ENCODE results near the gene CDC26.
A peak's percentile ranks its signal among the peaks of the same experiment; 100 is the strongest.

The CDC26 gene

DNA sequence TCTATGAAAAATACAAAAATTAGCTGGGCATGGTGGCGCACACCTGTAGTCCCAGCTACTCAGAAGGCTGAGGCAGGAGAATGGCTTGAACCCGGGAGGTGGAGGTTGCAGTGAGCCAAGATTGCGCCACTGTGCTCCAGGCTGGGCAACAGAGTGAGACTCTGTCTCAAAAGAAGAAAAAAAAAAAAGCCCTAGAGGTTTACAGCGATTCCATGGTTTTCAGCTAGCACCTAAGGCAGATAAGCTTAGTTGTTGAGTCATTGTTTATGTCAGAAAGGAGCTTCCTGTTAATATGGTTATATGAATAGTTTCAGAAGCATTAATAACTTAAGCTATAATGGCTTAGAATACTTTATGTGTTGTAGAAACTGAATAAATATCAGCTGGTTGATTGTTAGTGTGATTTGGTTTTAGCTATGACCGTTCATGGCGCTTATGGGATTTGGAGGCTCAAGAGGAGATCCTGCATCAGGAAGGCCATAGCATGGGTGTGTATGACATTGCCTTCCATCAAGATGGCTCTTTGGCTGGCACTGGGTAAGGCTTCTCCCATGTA lies 14.8 kb upstream of the CDC26 start:
- Histone ChIP-seq H3K36me3 (ENCODE audit: insufficient read depth, low read length) (peaks cover 73% of the 10 kb centered on the region), H3K4me1 (ENCODE audit: control insufficient read depth, insufficient read depth, low read length) (no peaks in the 10 kb centered on the region), H3K4me2 (ENCODE audit: low read length) (no peak overlapping the region), H3K9ac (ENCODE audit: low read depth, low read length) (no peak overlapping the region), H3K4me3 (ENCODE audit: low read length) (no peak overlapping the region), H3K9me3 (replicated peaks; ENCODE audit: low read length) (no peaks in the 10 kb centered on the region), H3K27me3 (ENCODE audit: control insufficient read depth, insufficient read depth, low read length) (no peaks in the 10 kb centered on the region)

DNA sequence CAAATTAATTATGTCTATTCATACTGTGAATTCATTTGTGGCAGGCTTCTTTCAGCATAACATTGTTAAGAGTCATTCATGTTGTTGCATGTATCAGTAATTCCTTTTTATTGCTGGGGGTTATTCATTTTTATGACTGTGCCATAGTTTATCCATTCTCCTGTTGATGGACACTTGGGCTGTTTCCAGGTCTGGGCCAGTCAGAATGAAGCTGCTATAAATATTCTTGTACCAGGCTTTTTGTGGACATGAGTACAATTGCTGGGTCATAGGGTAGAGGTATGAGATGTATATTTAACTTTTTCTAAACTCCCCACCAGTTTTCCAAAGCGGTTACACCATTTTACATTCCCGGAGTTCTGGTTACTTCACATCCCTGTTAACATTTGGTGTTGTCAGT lies 13.7 kb upstream of the CDC26 start:
- no peak overlapping the region for H3K4me3 ChIP-seq (ENCODE audit: low read length)
- H3K4me1 ChIP-seq (ENCODE audit: control insufficient read depth, insufficient read depth, low read length) = no peaks in the 10 kb centered on the region
- H3K9me3 ChIP-seq (replicated peaks; ENCODE audit: low read length) = no peaks in the 10 kb centered on the region
- no peak overlapping the region for H3K4me2 ChIP-seq (ENCODE audit: low read length)
- H3K27me3 ChIP-seq (ENCODE audit: control insufficient read depth, insufficient read depth, low read length) = no peaks in the 10 kb centered on the region
- H3K9ac ChIP-seq (ENCODE audit: low read depth, low read length) = no peak overlapping the region
- peaks cover 84% of the 10 kb centered on the region for H3K36me3 ChIP-seq (ENCODE audit: insufficient read depth, low read length)

DNA sequence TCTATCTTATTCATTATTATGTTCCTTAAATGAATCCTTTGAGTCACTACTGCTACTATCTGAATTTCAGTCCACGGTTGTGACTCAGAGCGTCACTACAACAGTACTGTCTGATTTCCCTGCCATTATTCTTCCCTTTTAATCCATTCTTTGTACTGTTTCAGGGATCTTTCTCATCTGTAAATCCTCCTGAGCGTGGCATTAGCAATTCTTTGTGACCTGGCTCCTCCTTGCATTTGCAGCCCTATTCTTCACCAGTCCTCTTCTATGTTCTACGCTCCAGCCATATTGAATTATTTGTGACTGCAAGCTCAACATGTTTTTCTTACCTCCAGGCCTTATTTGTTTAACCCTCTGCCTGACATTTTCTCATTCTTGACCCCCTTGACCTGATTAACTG lies 6.0 kb upstream of the CDC26 start:
- H3K9ac ChIP-seq (ENCODE audit: low read depth, low read length) = no peak overlapping the region
- H3K9me3 ChIP-seq (replicated peaks; ENCODE audit: low read length) = no peaks in the 10 kb centered on the region
- peaks cover 3% of the 10 kb centered on the region for H3K4me1 ChIP-seq (ENCODE audit: control insufficient read depth, insufficient read depth, low read length)
- no peak overlapping the region for H3K4me2 ChIP-seq (ENCODE audit: low read length)
- H3K36me3 ChIP-seq (ENCODE audit: insufficient read depth, low read length) = peaks cover 77% of the 10 kb centered on the region
- H3K4me3 ChIP-seq (ENCODE audit: low read length) = no peak overlapping the region
- no peaks in the 10 kb centered on the region for H3K27me3 ChIP-seq (ENCODE audit: control insufficient read depth, insufficient read depth, low read length)

DNA sequence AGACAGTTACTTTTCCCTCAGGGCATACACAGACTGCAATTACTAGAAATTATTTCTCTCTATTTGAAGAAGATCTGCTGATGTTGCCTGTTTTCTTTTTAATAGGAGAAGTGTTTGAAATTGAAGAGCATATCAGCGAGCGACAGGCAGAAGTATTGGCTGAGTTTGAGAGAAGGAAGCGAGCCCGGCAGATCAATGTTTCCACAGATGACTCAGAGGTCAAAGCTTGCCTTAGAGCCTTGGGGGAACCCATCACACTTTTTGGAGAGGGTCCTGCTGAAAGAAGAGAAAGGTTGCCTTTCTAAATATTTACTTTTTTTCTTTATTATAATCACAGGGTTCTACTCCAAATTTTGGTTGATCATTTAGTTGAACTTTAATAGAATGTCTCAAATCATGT lies 3.5 kb upstream of the CDC26 start:
- no peaks in the 10 kb centered on the region for H3K9me3 ChIP-seq (replicated peaks; ENCODE audit: low read length)
- H3K4me2 ChIP-seq (ENCODE audit: low read length) = no peak overlapping the region
- peaks cover 11% of the 10 kb centered on the region for H3K4me1 ChIP-seq (ENCODE audit: control insufficient read depth, insufficient read depth, low read length)
- no peak overlapping the region for H3K4me3 ChIP-seq (ENCODE audit: low read length)
- peaks cover 58% of the 10 kb centered on the region for H3K36me3 ChIP-seq (ENCODE audit: insufficient read depth, low read length)
- H3K27me3 ChIP-seq (ENCODE audit: control insufficient read depth, insufficient read depth, low read length) = no peaks in the 10 kb centered on the region
- no peak overlapping the region for H3K9ac ChIP-seq (ENCODE audit: low read depth, low read length)

DNA sequence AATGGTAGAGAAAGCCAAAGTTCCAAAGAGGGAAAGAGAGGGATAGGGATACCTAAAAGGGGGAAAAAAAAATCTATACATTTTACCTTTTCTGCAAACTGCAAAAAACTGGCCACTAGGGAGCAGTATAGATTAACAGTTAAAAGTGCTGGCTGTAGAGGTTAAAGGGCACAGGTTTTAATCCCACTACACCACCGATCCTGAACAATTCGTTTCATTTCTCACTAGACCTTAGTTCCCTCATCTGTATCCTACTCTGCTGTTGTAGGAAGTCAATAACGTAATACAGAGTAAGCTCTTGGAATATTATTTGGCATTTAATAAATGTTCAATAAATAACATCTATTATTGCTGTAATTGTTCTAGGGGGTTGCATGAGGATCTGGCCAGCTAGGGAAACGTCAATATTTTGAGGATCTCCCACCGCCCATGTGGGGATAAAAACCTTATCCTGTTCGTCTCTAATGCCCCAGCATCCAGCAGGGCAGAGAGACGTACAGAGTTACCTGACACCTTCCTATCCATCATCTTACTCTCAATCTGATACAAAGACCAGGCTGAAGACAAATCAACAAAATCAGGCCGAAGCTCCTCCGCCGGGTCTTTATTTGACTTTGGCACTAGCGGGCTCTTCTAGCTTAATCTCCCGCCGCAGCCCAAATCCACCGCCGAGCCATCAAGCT lies 757 bp downstream of the CDC26 start:
- H3K9ac ChIP-seq (ENCODE audit: low read depth, low read length) = peak overlapping the region; percentile 92
- no peaks in the 10 kb centered on the region for H3K9me3 ChIP-seq (replicated peaks; ENCODE audit: low read length)
- H3K4me1 ChIP-seq (ENCODE audit: control insufficient read depth, insufficient read depth, low read length) = peaks cover 13% of the 10 kb centered on the region
- H3K27me3 ChIP-seq (ENCODE audit: control insufficient read depth, insufficient read depth, low read length) = no peaks in the 10 kb centered on the region
- peak overlapping the region; percentile 91 for H3K4me2 ChIP-seq (ENCODE audit: low read length)
- peaks cover 51% of the 10 kb centered on the region for H3K36me3 ChIP-seq (ENCODE audit: insufficient read depth, low read length)
- peak overlapping the region; percentile 86 for H3K4me3 ChIP-seq (ENCODE audit: low read length)

DNA sequence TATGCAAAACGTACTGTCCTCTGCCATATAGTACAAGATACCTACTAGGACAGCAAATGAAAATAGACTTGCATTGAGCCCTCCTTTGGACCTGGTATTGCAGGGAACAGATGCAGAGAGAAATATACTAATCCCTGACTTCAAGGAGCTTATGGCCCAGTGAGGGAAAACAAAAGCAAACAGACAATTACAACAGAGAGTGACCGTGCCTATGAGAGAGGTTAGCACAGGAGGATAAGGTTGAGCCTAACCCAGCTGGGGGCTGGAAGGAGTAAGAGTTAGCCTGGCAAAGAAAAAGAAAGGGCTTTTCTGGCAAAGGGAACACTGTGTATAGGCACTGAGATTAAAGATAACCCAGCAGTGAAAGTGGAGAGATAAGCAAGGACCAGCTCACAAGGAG lies 5.5 kb downstream of the CDC26 start:
- H3K4me3 ChIP-seq (ENCODE audit: low read length) = no peak overlapping the region
- H3K9me3 ChIP-seq (replicated peaks; ENCODE audit: low read length) = no peaks in the 10 kb centered on the region
- H3K9ac ChIP-seq (ENCODE audit: low read depth, low read length) = no peak overlapping the region
- no peak overlapping the region for H3K4me2 ChIP-seq (ENCODE audit: low read length)
- peaks cover 7% of the 10 kb centered on the region for H3K4me1 ChIP-seq (ENCODE audit: control insufficient read depth, insufficient read depth, low read length)
- H3K36me3 ChIP-seq (ENCODE audit: insufficient read depth, low read length) = peaks cover 52% of the 10 kb centered on the region
- H3K27me3 ChIP-seq (ENCODE audit: control insufficient read depth, insufficient read depth, low read length) = no peaks in the 10 kb centered on the region

DNA sequence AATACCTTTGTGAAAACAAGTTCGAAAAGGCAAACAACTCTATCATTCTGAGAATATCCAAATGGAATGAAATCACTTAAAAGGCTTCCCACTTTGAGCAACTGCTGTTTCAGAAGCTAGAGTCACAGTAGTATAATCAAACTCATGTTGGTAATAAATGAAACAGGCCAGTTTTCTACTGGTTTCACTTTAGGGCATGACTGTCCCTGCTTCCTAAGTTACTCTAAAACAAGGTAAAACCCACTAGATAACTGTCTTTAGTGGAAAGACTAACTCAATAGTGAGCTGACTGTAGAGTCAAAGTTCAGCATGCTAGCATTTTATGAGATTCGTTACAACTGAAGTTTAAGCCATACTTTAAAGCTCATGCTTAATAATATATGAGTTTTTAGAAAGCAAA lies 6.0 kb downstream of the CDC26 start:
- Histone ChIP-seq H3K36me3 (ENCODE audit: insufficient read depth, low read length) (peaks cover 52% of the 10 kb centered on the region), H3K9ac (ENCODE audit: low read depth, low read length) (no peak overlapping the region), H3K4me1 (ENCODE audit: control insufficient read depth, insufficient read depth, low read length) (peaks cover 7% of the 10 kb centered on the region), H3K9me3 (replicated peaks; ENCODE audit: low read length) (no peaks in the 10 kb centered on the region), H3K4me2 (ENCODE audit: low read length) (no peak overlapping the region), H3K27me3 (ENCODE audit: control insufficient read depth, insufficient read depth, low read length) (no peaks in the 10 kb centered on the region), H3K4me3 (ENCODE audit: low read length) (no peak overlapping the region)

DNA sequence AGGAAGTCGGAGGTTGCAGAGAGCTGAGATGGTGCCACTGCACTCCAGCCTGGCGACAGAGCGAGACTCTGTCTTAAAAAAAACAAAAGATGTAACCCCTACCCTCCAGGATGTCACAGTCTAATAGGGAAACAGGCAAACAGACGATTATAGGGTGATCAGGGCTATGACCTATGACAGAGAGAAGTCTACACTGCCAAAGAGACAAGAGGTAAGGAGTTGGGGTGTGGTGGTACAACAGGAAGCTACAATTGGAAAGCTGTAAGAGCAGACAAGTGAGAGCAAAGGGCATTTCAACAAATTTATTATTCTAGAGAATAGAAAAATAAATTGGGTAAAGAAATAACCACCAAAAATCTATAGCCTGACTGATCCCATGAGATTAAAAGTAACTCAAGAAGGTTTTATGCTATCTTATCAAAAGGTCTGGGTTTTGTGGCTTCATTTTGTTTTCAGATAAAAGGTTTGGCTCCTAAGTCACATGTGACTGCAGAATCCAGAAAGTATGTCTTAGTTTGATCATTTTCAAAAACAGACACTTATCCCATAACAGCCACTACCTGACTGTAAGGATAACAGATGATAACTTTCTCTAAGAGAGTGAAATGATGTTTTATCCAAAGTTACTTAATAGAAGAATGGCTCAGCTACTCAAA lies 7.3 kb downstream of the CDC26 start:
- Histone ChIP-seq H3K4me3 (ENCODE audit: low read length) (no peak overlapping the region), H3K27me3 (ENCODE audit: control insufficient read depth, insufficient read depth, low read length) (no peaks in the 10 kb centered on the region), H3K4me2 (ENCODE audit: low read length) (no peak overlapping the region), H3K9ac (ENCODE audit: low read depth, low read length) (no peak overlapping the region), H3K36me3 (ENCODE audit: insufficient read depth, low read length) (peaks cover 52% of the 10 kb centered on the region), H3K9me3 (replicated peaks; ENCODE audit: low read length) (no peaks in the 10 kb centered on the region), H3K4me1 (ENCODE audit: control insufficient read depth, insufficient read depth, low read length) (no peaks in the 10 kb centered on the region)

DNA sequence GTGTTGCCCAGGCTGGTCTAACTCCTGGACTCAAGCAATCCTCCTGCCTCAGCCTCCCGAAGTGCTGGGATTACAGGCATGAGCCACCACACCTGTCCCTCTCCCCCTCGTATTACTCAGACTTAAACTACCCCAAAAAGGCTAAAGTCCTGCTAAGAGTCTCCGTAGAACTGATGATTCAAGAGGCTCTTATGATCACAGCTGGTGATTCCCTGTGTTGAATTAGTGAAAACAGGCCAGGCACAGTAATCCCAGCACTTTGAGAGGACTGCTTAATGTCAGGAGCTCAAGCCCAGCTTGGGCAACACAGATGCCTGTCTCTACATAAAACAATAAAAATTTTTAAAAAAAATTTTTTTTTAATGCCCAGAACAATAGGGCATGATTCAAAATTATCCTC lies 9.2 kb downstream of the CDC26 start:
- Histone ChIP-seq H3K9me3 (replicated peaks; ENCODE audit: low read length) (no peaks in the 10 kb centered on the region), H3K27me3 (ENCODE audit: control insufficient read depth, insufficient read depth, low read length) (no peaks in the 10 kb centered on the region), H3K9ac (ENCODE audit: low read depth, low read length) (no peak overlapping the region), H3K4me2 (ENCODE audit: low read length) (no peak overlapping the region), H3K4me3 (ENCODE audit: low read length) (no peak overlapping the region), H3K4me1 (ENCODE audit: control insufficient read depth, insufficient read depth, low read length) (no peaks in the 10 kb centered on the region), H3K36me3 (ENCODE audit: insufficient read depth, low read length) (peaks cover 36% of the 10 kb centered on the region)

DNA sequence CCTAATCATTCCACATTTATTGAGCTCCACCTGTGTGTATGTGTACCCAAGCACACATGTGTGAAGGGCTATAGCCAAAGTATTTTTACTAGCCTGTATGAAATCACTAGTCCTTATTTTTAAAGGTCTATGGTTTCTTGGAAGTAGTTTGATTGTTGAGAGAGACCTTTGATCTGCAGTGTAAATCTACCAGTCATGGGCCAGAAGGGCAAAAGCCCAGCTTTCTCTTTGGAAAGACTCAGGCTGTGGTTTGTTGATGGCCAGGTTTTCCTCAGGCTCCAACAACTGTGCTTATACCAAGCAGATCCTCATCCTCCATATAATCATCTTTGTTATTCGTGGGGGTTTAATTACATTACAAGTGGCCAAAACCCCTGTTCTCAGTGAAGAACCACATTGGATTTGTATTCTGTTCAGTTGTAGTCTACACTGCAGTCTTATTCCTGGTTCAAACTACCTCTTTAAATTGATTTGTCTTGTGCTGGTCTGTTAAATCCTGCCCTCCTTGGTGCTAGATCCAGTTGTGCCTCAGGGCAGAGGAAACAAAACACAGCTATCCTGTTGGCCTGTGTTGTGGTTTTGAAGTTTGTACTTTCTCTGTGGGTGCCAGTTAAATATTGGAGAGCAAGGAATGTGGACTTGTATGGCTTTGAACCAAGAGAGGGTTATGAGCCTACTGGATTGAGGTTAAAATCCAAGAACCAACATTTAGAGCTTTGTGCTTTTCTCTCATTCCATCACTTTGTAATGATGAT lies 13.3 kb downstream of the CDC26 start:
- no peaks in the 10 kb centered on the region for H3K27me3 ChIP-seq (ENCODE audit: control insufficient read depth, insufficient read depth, low read length)
- H3K36me3 ChIP-seq (ENCODE audit: insufficient read depth, low read length) = peaks cover 31% of the 10 kb centered on the region
- H3K4me2 ChIP-seq (ENCODE audit: low read length) = no peak overlapping the region
- H3K4me3 ChIP-seq (ENCODE audit: low read length) = no peak overlapping the region
- H3K9me3 ChIP-seq (replicated peaks; ENCODE audit: low read length) = no peaks in the 10 kb centered on the region
- H3K9ac ChIP-seq (ENCODE audit: low read depth, low read length) = no peak overlapping the region
- no peaks in the 10 kb centered on the region for H3K4me1 ChIP-seq (ENCODE audit: control insufficient read depth, insufficient read depth, low read length)

DNA sequence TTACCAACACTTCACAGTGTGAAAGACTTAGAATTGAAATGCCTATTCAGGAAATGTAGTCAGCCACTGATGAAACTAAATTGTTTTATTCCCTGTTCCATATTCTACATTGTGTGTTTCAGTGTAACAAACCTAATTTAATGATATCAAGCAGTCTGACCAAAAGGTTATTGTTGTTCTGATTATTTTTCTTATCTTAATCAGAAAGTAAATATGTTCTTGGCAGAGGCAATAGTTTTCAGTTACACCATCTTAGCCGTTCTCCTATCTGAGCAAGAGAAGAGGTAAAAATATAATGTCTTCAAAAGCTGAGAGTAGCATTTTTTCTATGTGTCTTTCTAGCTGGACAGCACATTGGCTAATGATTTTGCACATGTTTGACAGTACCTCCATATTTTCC lies 17.1 kb downstream of the CDC26 start:
- peaks cover 24% of the 10 kb centered on the region for H3K36me3 ChIP-seq (ENCODE audit: insufficient read depth, low read length)
- H3K9ac ChIP-seq (ENCODE audit: low read depth, low read length) = no peak overlapping the region
- no peaks in the 10 kb centered on the region for H3K27me3 ChIP-seq (ENCODE audit: control insufficient read depth, insufficient read depth, low read length)
- H3K9me3 ChIP-seq (replicated peaks; ENCODE audit: low read length) = no peaks in the 10 kb centered on the region
- H3K4me3 ChIP-seq (ENCODE audit: low read length) = no peak overlapping the region
- no peak overlapping the region for H3K4me2 ChIP-seq (ENCODE audit: low read length)
- H3K4me1 ChIP-seq (ENCODE audit: control insufficient read depth, insufficient read depth, low read length) = no peaks in the 10 kb centered on the region

Measured in skeletal muscle satellite cell (primary cell).